ENCODE measurements around the gene EYS. TPM values are rescaled to one million over a fixed set of nuclear protein-coding genes. Genes with fewer than 3 reads are reported as not detected.

EYS gene
- total and polyA plus RNA-seq, 8 donors, result 0.03 to 0.25 (median 0.13) TPM

GRCh38 chr6:64439274-64439673 lies 1267.8 kb downstream of the EYS start:
- no peak for FAIRE-seq
- no peak for ATAC-seq
- H3K9me3 ChIP-seq, result no peaks in the 10 kb centered on the region
- H3K27ac ChIP-seq, result no peak overlapping the region
- no peak overlapping the region for H3K4me3 ChIP-seq
- no peaks in the 10 kb centered on the region for H3K36me3 ChIP-seq
- TF ChIP-seq, protein P1, sequence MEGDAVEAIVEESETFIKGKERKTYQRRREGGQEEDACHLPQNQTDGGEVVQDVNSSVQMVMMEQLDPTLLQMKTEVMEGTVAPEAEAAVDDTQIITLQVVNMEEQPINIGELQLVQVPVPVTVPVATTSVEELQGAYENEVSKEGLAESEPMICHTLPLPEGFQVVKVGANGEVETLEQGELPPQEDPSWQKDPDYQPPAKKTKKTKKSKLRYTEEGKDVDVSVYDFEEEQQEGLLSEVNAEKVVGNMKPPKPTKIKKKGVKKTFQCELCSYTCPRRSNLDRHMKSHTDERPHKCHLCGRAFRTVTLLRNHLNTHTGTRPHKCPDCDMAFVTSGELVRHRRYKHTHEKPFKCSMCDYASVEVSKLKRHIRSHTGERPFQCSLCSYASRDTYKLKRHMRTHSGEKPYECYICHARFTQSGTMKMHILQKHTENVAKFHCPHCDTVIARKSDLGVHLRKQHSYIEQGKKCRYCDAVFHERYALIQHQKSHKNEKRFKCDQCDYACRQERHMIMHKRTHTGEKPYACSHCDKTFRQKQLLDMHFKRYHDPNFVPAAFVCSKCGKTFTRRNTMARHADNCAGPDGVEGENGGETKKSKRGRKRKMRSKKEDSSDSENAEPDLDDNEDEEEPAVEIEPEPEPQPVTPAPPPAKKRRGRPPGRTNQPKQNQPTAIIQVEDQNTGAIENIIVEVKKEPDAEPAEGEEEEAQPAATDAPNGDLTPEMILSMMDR (IDR thresholded peaks at IDR 0.05), result no peak
- no peak for DNase-seq
- H3K4me1 ChIP-seq, result no peaks in the 10 kb centered on the region
- WGBS, 2 donors, result 35 to 55% methylated on average over 2 of the region's 2 CpGs
- H3K27me3 ChIP-seq, result no peaks in the 10 kb centered on the region
- intact Hi-C loops (cut with DNase I), result no loop called here

DNA sequence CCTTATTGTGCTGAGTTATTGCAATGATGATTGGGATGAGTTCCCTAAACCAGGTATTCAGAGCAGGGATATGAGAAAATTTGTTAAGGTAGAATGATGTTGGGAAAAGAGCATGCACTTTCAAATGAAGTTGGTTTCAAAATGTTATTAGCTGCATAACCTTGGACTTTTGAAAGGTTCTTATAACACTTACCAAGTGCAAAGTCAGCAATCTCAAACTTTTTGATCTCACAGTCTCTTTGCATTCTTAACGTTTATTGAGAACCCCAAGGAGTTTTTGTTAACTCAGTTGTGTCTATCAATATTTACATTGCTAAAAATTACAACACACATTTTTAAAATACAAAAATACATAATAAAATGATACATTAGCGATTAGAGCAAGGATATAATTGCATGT lies 1269.0 kb downstream of the EYS start:
- TF ChIP-seq, protein P1 (IDR thresholded peaks at IDR 0.05), result no peak
- Histone ChIP-seq H3K36me3 (no peaks in the 10 kb centered on the region), H3K4me1 (no peaks in the 10 kb centered on the region), H3K27me3 (no peaks in the 10 kb centered on the region), H3K27ac (no peak overlapping the region), H3K9me3 (no peaks in the 10 kb centered on the region), H3K4me3 (no peak overlapping the region)
- intact Hi-C loops (cut with DNase I), result no loop called here
- ATAC-seq (no peak), DNase-seq (no peak), FAIRE-seq (no peak)
- 41 to 45% methylated on average over 2 of the region's 2 CpGs for WGBS, 2 donors

DNA sequence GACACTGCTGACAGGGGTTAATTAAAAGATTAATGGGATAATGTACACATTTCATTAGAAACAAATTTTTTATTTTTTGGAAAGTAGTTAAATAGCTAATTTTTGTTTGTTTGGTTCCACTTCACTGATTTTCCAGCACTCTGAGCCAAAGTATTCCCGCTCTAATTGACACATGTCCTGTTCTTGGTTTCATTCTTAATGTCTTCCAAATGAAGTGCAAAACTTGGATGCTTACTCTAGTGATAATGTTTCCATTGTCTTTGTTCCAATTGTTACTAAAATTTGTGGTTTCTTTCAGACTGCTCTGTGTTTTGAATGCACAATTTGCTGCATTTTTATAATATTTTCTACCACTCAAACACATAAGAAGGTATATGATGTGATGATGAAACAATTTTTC lies 1277.1 kb downstream of the EYS start:
- TF ChIP-seq, protein P1 (IDR thresholded peaks at IDR 0.05), result no peak
- FAIRE-seq (no peak), DNase-seq (no peak), ATAC-seq (no peak)
- intact Hi-C loops (cut with DNase I), result no loop called here
- Histone ChIP-seq H3K36me3 (no peaks in the 10 kb centered on the region), H3K27ac (no peak overlapping the region), H3K27me3 (no peaks in the 10 kb centered on the region), H3K4me3 (no peak overlapping the region), H3K4me1 (no peaks in the 10 kb centered on the region), H3K9me3 (no peaks in the 10 kb centered on the region)
- 49 to 82% methylated on average over 1 of the region's 1 CpG for WGBS, 2 donors

- ATAC-seq (no peak), FAIRE-seq (no peak), DNase-seq (no peak)
- H3K27me3 ChIP-seq, result no peaks in the 10 kb centered on the region
- H3K27ac ChIP-seq, result no peak overlapping the region
- no peaks in the 10 kb centered on the region for H3K4me1 ChIP-seq
- no peak overlapping the region for H3K4me3 ChIP-seq
- intact Hi-C loops (cut with DNase I), result no loop called here
- WGBS, 2 donors, result 18 to 27% methylated on average over 1 of the region's 1 CpG
- H3K36me3 ChIP-seq, result no peaks in the 10 kb centered on the region
- TF ChIP-seq, protein P1 (IDR thresholded peaks at IDR 0.05), result no peak
- no peaks in the 10 kb centered on the region for H3K9me3 ChIP-seq
Observed at GRCh38 chr6:64428186-64428585, 1278.8 kb downstream of the EYS start.

DNA sequence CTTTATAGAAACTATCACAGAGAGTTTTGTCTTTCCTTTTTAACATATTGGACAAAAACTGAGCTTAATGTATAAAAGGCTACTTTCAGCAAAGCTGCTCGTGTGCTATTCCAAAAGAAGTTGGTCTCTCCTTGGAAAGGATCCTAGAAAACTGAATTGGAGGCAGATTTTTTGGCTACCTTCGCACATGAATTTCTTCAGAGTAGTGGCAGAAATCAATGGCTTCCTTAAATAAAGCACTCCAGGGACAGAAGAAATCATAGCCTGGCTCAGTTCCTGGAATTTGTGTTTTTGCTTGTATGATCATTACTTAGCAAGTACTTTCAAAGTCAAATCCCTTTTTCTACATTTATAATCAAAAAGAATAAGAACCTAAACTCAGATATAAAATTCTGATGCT lies 1291.1 kb downstream of the EYS start:
- TF ChIP-seq, protein P1 (IDR thresholded peaks at IDR 0.05), result no peak

More for the DNA sequence above, 1291.1 kb downstream of the EYS start:
- FAIRE-seq (no peak), DNase-seq (no peak), ATAC-seq (no peak)
- H3K27me3 ChIP-seq, result no peaks in the 10 kb centered on the region
- H3K9me3 ChIP-seq, result no peaks in the 10 kb centered on the region
- no peak overlapping the region for H3K4me3 ChIP-seq
- WGBS, 2 donors, result 38 to 49% methylated on average over 2 of the region's 2 CpGs
- intact Hi-C loops (cut with DNase I), result no loop called here
- H3K27ac ChIP-seq, result no peak overlapping the region
- no peaks in the 10 kb centered on the region for H3K36me3 ChIP-seq
- H3K4me1 ChIP-seq, result no peaks in the 10 kb centered on the region
